LNCAP (cell line): Measurements from ENCODE around the gene MRAP.

Experiments
- TF ChIP-seq, protein P1 (sequence below): fragments of 450-650 bp; IDR thresholded peaks from 2 replicates; pipeline ENCODE4 v1.5.1; 2017; ENCODE audit warnings: mild to moderate bottlenecking

The MRAP gene

GRCh38 chr21:32335601-32336575 lies 37.2 kb downstream of the MRAP start:
- TF ChIP-seq, protein P1, sequence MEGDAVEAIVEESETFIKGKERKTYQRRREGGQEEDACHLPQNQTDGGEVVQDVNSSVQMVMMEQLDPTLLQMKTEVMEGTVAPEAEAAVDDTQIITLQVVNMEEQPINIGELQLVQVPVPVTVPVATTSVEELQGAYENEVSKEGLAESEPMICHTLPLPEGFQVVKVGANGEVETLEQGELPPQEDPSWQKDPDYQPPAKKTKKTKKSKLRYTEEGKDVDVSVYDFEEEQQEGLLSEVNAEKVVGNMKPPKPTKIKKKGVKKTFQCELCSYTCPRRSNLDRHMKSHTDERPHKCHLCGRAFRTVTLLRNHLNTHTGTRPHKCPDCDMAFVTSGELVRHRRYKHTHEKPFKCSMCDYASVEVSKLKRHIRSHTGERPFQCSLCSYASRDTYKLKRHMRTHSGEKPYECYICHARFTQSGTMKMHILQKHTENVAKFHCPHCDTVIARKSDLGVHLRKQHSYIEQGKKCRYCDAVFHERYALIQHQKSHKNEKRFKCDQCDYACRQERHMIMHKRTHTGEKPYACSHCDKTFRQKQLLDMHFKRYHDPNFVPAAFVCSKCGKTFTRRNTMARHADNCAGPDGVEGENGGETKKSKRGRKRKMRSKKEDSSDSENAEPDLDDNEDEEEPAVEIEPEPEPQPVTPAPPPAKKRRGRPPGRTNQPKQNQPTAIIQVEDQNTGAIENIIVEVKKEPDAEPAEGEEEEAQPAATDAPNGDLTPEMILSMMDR, result no peak

- TF ChIP-seq, protein P1, result no peak
These were observed 38.1 kb downstream of the MRAP start for GRCh38 chr21:32336711-32337110.

DNA sequence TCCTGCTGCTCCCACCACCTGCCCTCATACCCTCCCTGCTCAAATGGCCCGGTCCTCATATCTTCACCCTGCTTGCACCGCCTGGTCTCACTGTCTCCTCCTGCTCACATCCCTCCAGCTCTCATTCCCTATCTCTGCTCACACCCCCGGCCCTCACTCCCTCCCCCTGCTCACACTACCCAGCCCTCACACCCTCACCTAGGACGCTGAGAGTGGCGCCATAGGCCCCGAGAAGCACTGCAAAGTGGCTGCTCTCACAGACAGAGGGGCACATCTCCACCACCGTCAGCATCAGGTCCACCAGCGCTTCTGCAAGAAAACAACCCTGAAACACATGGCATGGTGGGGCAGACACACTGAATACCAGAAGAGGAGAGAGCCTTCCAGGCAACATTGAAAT lies 38.6 kb downstream of the MRAP start:
- TF ChIP-seq, protein P1, result no peak

GRCh38 chr21:32338209-32338921 lies 39.7 kb downstream of the MRAP start:
- TF ChIP-seq, protein P1, result no peak

DNA sequence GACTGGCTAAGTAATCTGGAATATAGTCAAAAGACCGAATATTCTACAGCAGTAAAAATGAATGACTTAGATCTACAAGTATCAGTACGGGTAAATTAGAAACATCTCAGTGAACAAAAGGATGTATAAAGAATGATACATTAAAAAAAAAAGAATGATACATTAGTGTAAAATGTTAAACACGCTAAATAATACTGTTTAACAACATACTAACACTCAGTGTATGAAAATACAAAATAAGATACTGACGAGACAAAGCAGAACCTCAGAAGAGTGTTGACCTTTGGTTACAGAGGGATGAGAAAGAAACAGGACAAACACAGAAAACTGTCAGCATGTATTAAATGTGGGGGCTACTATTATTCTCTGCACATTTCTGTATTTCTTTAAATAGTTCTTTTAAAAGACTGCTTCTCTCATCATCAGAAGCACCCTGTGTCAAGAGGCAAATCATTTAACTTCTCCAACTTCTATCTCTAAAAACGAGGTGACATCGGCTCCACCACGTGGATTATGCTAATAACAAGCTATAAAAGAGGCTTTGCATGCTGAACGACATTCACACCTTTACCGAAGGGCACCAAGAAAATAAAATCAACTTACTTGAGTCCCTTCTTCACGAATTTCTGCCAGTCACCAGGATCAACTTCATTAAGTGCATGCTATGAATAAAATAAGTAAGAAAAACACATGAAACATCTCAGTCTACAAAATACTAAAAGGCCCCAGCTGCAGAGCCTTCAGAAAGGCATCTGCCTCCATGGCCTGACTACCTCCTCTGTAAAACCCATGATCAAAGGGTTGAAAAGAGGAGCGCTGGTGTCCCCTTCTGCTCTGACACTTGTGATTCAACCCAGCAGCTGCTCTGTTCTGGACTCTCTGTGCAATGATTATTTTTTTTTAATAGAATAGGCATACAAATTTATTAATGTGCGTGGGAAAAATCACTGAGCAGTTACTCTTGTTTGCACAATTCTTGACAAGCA lies 42.5 kb downstream of the MRAP start:
- TF ChIP-seq, protein P1, result no peak

DNA sequence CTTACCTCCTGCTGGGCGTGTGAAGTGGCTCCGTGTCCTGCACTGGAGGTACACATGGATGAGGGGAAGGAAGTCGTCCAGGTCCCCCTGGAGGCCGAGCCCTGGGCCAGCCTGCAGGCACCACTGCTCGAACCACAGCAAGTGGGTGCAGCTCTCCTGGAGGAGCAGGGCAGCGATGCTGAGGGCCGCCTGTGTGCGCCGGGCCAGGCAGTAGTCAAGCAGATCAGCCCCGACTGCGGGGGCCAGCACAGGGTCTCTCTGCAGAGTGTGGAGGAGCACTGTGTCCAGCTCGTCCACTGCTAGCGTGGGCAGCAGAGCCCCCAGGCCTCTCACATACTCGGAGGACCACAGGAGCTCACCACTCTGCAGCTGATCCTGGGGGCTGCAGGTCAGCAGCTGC lies 48.3 kb downstream of the MRAP start:
- TF ChIP-seq, protein P1, result no peak

DNA sequence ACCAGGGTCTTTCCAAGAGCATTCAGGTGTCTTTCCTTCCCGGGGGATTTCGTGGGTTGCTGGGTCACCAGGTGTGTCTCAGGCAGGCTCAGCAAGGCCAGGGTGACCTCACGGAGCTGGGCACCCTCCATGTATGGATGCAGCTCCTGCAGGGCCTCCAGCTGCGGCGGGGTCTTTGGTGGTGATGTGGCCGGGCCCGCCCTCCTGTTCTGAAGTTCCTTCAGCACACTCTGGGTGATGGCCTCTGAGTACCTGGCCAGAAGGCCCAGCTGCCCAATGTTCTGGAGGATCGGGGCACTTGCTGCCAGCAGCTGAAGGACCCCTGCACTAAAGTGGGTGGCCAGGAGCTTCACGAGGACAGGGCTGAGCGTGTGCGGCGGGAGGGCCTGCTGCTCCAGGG lies 48.7 kb downstream of the MRAP start:
- TF ChIP-seq, protein P1, result no peak
